ENCODE measurements around the gene ANGPTL7.

- no peak for TF ChIP-seq CTCF (IDR thresholded peaks at IDR 0.05)
- TF ChIP-seq POLR2A (IDR thresholded peaks at IDR 0.05), result no peak
- no peak for TF ChIP-seq EP300 (IDR thresholded peaks at IDR 0.05; ENCODE audit: low read depth)
- no peak for TF ChIP-seq POLR2AphosphoS5 (IDR thresholded peaks at IDR 0.05)
Observed at GRCh38 chr1:11227106-11228077, 38.2 kb downstream of the ANGPTL7 start.

Data from transverse colon (tissue), 4 donors.